IPS DF 6.9 (cell line): ENCODE measurements around the gene TMEM238L.

ENCODE experiments used
- DNase-seq: peaks from one replicate; pipeline ENCODE4 v3.0.0-alpha.2; 2013; ENCODE audit warnings: low read depth, low spot score
- H3K27ac ChIP-seq: one replicate; pipeline ENCODE4 v1.5.1; 2013; ENCODE audit warnings: low read length, control low read depth
- H3K27me3 ChIP-seq: 2 replicates; pipeline ENCODE4 v1.6.1; 2013; ENCODE audit warnings: mild to moderate bottlenecking, low read length; ENCODE audit not compliant: control insufficient read depth, insufficient read depth
- H3K36me3 ChIP-seq: 2 replicates; pipeline ENCODE4 v1.6.1; 2013; ENCODE audit warnings: low read length; ENCODE audit not compliant: control insufficient read depth, insufficient read depth
- H3K4me1 ChIP-seq: 2 replicates; pipeline ENCODE4 v1.6.1; 2013; ENCODE audit warnings: low read length; ENCODE audit not compliant: control insufficient read depth, insufficient read depth
- H3K4me3 ChIP-seq: 2 replicates; pipeline ENCODE4 v1.5.1; 2013; ENCODE audit warnings: mild to moderate bottlenecking, low read length
- H3K9me3 ChIP-seq: 2 replicates; pipeline ENCODE4 v1.6.1; 2013; ENCODE audit warnings: low read length, inconsistent platforms; ENCODE audit not compliant: control insufficient read depth, insufficient read depth
- WGBS: extraction: QIAGEN DNeasy Blood & Tissue Kit; methylation state at CpG from one replicate; pipeline ENCODE4 v1.1.7; 2013; ENCODE audit warnings: mixed read lengths, missing lambda C conversion rate; ENCODE audit not compliant: insufficient read length, insufficient coverage; 5-methylcytosine and 5-hydroxymethylcytosine counted together

Gene TMEM238L

GRCh38 chr17:10748531-10749181, 55.2 kb downstream of the TMEM238L start:
- no CpG with 5 or more reads among the region's 9 CpGs for WGBS
- H3K9me3 ChIP-seq = no peaks in the 10 kb centered on the region
- no peak overlapping the region for H3K27ac ChIP-seq
- no peak overlapping the region for H3K4me3 ChIP-seq
- no peaks in the 10 kb centered on the region for H3K36me3 ChIP-seq
- no peak for DNase-seq
- H3K27me3 ChIP-seq = no peaks in the 10 kb centered on the region
- no peaks in the 10 kb centered on the region for H3K4me1 ChIP-seq

GRCh38 chr17:10745231-10745630, 58.7 kb downstream of the TMEM238L start:
- no CpG with 5 or more reads among the region's 6 CpGs for WGBS
- Histone ChIP-seq H3K27me3 (no peaks in the 10 kb centered on the region), H3K27ac (no peak overlapping the region), H3K9me3 (no peaks in the 10 kb centered on the region), H3K36me3 (no peaks in the 10 kb centered on the region), H3K4me3 (no peak overlapping the region), H3K4me1 (no peaks in the 10 kb centered on the region)
- DNase-seq = no peak
